ENCODE data around the gene OR2T1. TPM values are rescaled to one million over a fixed set of nuclear protein-coding genes. Genes with fewer than 3 reads are reported as not detected.

The OR2T1 gene
- total and polyA plus RNA-seq, 2 experiments from 2014 or later: not detected

GRCh38 chr1:248373761-248374160 lies 29.1 kb upstream of the OR2T1 start:
- DNase-seq (ENCODE audit: low read depth in 1 of 2, low spot score in 1 of 2): no peak
- no peak overlapping the region for H3K4me3 ChIP-seq
- no peaks in the 10 kb centered on the region for H3K4me1 ChIP-seq (ENCODE audit: low read depth)
- H3K9me3 ChIP-seq (ENCODE audit: low read depth): no peaks in the 10 kb centered on the region
- no peak for TF ChIP-seq CTCF (IDR thresholded peaks at IDR 0.05; ENCODE audit: low read depth, low read length)
- no peak overlapping the region for H3K27ac ChIP-seq
- H3K27me3 ChIP-seq: no peaks in the 10 kb centered on the region
- no peaks in the 10 kb centered on the region for H3K36me3 ChIP-seq

GRCh38 chr1:248375446-248375845 lies 27.4 kb upstream of the OR2T1 start, which contains the start of gene OR2T6:
OR2T6 (plus strand) TSS chr1:248375746; CDS start chr1:248387609, 11,863 bp downstream.
- H3K36me3 ChIP-seq: no peaks in the 10 kb centered on the region
- H3K4me3 ChIP-seq: no peak within 1 kb of the TSS
- H3K27ac ChIP-seq: no peak within 1 kb of the TSS
- H3K4me1 ChIP-seq (ENCODE audit: low read depth): no peaks in the 10 kb centered on the region
- no peaks in the 10 kb centered on the region for H3K9me3 ChIP-seq (ENCODE audit: low read depth)
- no peak for DNase-seq (ENCODE audit: low read depth in 1 of 2, low spot score in 1 of 2)
- no peak for TF ChIP-seq CTCF (IDR thresholded peaks at IDR 0.05; ENCODE audit: low read depth, low read length)
- H3K27me3 ChIP-seq: no peaks in the 10 kb centered on the region

- Histone ChIP-seq H3K9me3 (ENCODE audit: low read depth) (no peaks in the 10 kb centered on the region), H3K27ac (no peak overlapping the region), H3K36me3 (no peaks in the 10 kb centered on the region), H3K4me1 (ENCODE audit: low read depth) (no peaks in the 10 kb centered on the region), H3K4me3 (no peak overlapping the region), H3K27me3 (no peaks in the 10 kb centered on the region)
- DNase-seq (ENCODE audit: low read depth in 1 of 2, low spot score in 1 of 2): no peak
- no peak for TF ChIP-seq CTCF (IDR thresholded peaks at IDR 0.05; ENCODE audit: low read depth, low read length)
These were observed 25.9 kb upstream of the OR2T1 start for GRCh38 chr1:248376916-248377315.

- no peak for TF ChIP-seq CTCF (IDR thresholded peaks at IDR 0.05; ENCODE audit: low read depth, low read length)
- Histone ChIP-seq H3K27me3 (no peaks in the 10 kb centered on the region), H3K36me3 (no peaks in the 10 kb centered on the region), H3K9me3 (ENCODE audit: low read depth) (no peaks in the 10 kb centered on the region), H3K4me1 (ENCODE audit: low read depth) (no peaks in the 10 kb centered on the region), H3K27ac (no peak overlapping the region), H3K4me3 (no peak overlapping the region)
- no peak for DNase-seq (ENCODE audit: low read depth in 1 of 2, low spot score in 1 of 2)
These were observed 22.0 kb upstream of the OR2T1 start for GRCh38 chr1:248380854-248381253.

GRCh38 chr1:248388426-248388825 lies 14.4 kb upstream of the OR2T1 start:
- Histone ChIP-seq H3K9me3 (ENCODE audit: low read depth) (no peaks in the 10 kb centered on the region), H3K4me3 (no peak overlapping the region)

More at GRCh38 chr1:248388426-248388825, 14.4 kb upstream of the OR2T1 start:
- no peak for DNase-seq (ENCODE audit: low read depth in 1 of 2, low spot score in 1 of 2)
- Histone ChIP-seq H3K36me3 (no peaks in the 10 kb centered on the region), H3K4me1 (ENCODE audit: low read depth) (no peaks in the 10 kb centered on the region), H3K27ac (no peak overlapping the region), H3K27me3 (no peaks in the 10 kb centered on the region)
- TF ChIP-seq CTCF (IDR thresholded peaks at IDR 0.05; ENCODE audit: low read depth, low read length): no peak

Measured in cardiac muscle cell (in vitro differentiated cells and primary cell).